Measurements from ENCODE around the gene SIKE1. TPM values are rescaled to one million over a fixed set of nuclear protein-coding genes. Genes with fewer than 3 reads are reported as not detected.
A peak's percentile ranks its signal among the peaks of the same experiment; 100 is the strongest.

The SIKE1 gene
- total and polyA plus RNA-seq, 7 experiments from 2014 or later, result 32.7 to 69.4 (median 50.7) TPM

DNA sequence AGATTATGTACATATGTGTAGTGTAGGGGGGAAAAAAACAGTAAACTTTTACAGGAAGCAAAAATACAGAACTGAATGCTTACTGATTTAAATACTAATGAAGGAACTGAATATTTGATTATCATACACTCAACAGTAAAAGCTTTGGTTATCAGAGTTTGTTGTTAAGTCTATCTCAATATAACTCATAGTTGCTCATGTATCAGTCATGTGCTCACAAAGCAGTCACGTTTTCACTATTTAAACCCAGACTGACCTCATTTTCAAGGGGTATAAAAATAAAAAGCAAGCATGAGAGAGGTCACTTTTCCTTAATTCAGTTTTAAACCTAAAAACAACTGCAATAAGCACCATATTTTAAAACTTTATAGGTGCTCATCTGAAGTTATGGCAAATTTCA is 57.0 kb downstream of the SIKE1 start:
- H3K27me3 Mint-ChIP-seq, result no peaks in the 10 kb centered on the region
- no peaks in the 10 kb centered on the region for H3K27me3 ChIP-seq (ENCODE audit: control insufficient read depth in 2 of 2, insufficient read depth in 2 of 2, low read length in 2 of 2)
- no peak overlapping the region for H3K4me3 Mint-ChIP-seq
- ChIA-PET CTCF (interaction anchor here (0.6 kb wide), 1 partner anchor 11 kb away, joined by 3 read pairs; no protein-coding TSS in a partner anchor), POLR2A (interaction anchor here (1.2 kb wide), 1 partner anchor 57 kb away, joined by 3 read pairs; the partner anchor contains the start of gene SIKE1)
- H3K9me3 Mint-ChIP-seq, result peaks cover 0 to 2% (median 0%) of the 10 kb centered on the region in 11 donors
- peak overlapping the region in 2 of 9 donors; percentile 19 to 63 for H3K27ac Mint-ChIP-seq
- no peak overlapping the region for H3K27ac ChIP-seq (ENCODE audit: low read depth, low read length)
- H3K9me3 ChIP-seq (ENCODE audit: control insufficient read depth in 2 of 3, low read length in 3 of 3), result no peaks in the 10 kb centered on the region
- peaks cover 25 to 83% (median 50%) of the 10 kb centered on the region in 5 donors for H3K36me3 Mint-ChIP-seq
- ATAC-seq, result no peak
- H3K4me1 Mint-ChIP-seq, result peaks cover 0 to 8% (median 0%) of the 10 kb centered on the region in 7 donors
- peaks cover 30 to 99% (median 69%) of the 10 kb centered on the region in 3 experiments for H3K36me3 ChIP-seq (ENCODE audit: control insufficient read depth in 2 of 3, insufficient read depth in 3 of 3, low read length in 3 of 3)
- H3K4me1 ChIP-seq (ENCODE audit: control insufficient read depth in 2 of 2, insufficient read depth in 2 of 2, low read length in 2 of 2), result no peaks in the 10 kb centered on the region
- intact Hi-C loops (cut with micrococcal nuclease), result no loop called here
- DNase-seq, result no peak
- H3K4me3 ChIP-seq (ENCODE audit: low read length), result no peak overlapping the region

DNA sequence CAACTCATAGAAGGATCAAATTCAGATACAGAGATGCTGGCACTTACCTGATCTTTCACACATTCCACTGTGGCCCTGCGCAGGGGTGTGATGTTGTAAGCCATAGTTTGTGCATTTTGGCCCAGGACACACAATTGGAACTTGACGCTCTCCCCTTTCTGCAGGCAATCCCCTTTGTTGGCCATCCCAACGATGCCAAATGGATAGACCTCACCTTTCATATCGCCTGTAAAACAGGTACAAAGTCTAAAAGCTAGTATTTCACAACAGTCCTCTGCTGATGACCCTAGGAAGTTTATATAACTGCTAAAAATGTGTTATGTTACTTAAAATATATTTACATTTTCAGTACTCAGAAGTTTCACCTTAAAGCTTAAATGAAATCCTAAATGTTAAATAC is 60.0 kb downstream of the SIKE1 start:
- DNase-seq (no peak), ATAC-seq (no peak)
- H3K36me3 Mint-ChIP-seq, result peaks cover 23 to 62% (median 38%) of the 10 kb centered on the region in 5 donors
- peak overlapping the region in 4 of 9 donors; percentile 8 to 65 (median 33) for H3K27ac Mint-ChIP-seq
- Histone ChIP-seq H3K4me3 (ENCODE audit: low read length) (no peak overlapping the region), H3K27me3 (ENCODE audit: control insufficient read depth in 2 of 2, insufficient read depth in 2 of 2, low read length in 2 of 2) (no peaks in the 10 kb centered on the region), H3K9me3 (ENCODE audit: control insufficient read depth in 2 of 3, low read length in 3 of 3) (no peaks in the 10 kb centered on the region), H3K27ac (ENCODE audit: low read depth, low read length) (no peak overlapping the region), H3K4me1 (ENCODE audit: control insufficient read depth in 2 of 2, insufficient read depth in 2 of 2, low read length in 2 of 2) (peaks cover 11% of the 10 kb centered on the region in 2 donors), H3K36me3 (ENCODE audit: control insufficient read depth in 2 of 3, insufficient read depth in 3 of 3, low read length in 3 of 3) (peaks cover 36 to 78% (median 56%) of the 10 kb centered on the region in 3 experiments)
- ChIA-PET CTCF (no interaction called here), POLR2A (interaction anchor here (0.6 to 1.4 kb wide), 2 partner anchors 37 to 1328 kb away, joined by 3 to 4 read pairs; partner anchors contain the start of gene CSDE1)
- H3K4me1 Mint-ChIP-seq, result peaks cover 10 to 21% (median 15%) of the 10 kb centered on the region in 7 donors
- peaks cover 0 to 5% (median 0%) of the 10 kb centered on the region in 11 donors for H3K9me3 Mint-ChIP-seq
- no peak overlapping the region for H3K4me3 Mint-ChIP-seq
- intact Hi-C loops (cut with micrococcal nuclease), result no loop called here
- H3K27me3 Mint-ChIP-seq, result no peaks in the 10 kb centered on the region

Other genes with a start within 250 kb of the SIKE1 start
- gene BCAS2, start 199.1 kb downstream of the SIKE1 start, total RNA-seq, result 10 to 100 TPM; 32.3 to 87.1 (median 46.0) TPM
- 100 to 1,000 TPM in 1 of 2 donors, 10 to 100 TPM in 1; 99.6 to 111 TPM for gene BCAS2, start 199.1 kb downstream of the SIKE1 start, polyA plus RNA-seq
- gene DENND2C, start 110.6 kb downstream of the SIKE1 start, total RNA-seq, result 1 to 10 TPM in 3 of 5 experiments, under 1 TPM in 2; 0.27 to 1.6 (median 1.0) TPM
- under 1 TPM; 0.28 to 0.89 TPM for gene DENND2C, start 110.6 kb downstream of the SIKE1 start, polyA plus RNA-seq
- gene AMPD1, start 85.1 kb downstream of the SIKE1 start, total RNA-seq, result not detected
- gene AMPD1, start 85.1 kb downstream of the SIKE1 start, polyA plus RNA-seq, result not detected
- gene NRAS, start 63.9 kb downstream of the SIKE1 start, total RNA-seq, result 10 to 100 TPM; 22.3 to 56.0 (median 25.0) TPM
- gene NRAS, start 63.9 kb downstream of the SIKE1 start, polyA plus RNA-seq, result 10 to 100 TPM; 15.7 to 23.4 TPM
- 100 to 1,000 TPM; 378 to 638 (median 561) TPM for gene CSDE1, start 22.7 kb downstream of the SIKE1 start, total RNA-seq
- gene CSDE1, start 22.7 kb downstream of the SIKE1 start, polyA plus RNA-seq, result 100 to 1,000 TPM; 354 to 409 TPM
- not detected for gene SYCP1, start 74.2 kb upstream of the SIKE1 start, total RNA-seq
- gene SYCP1, start 74.2 kb upstream of the SIKE1 start, polyA plus RNA-seq, result not detected
- not detected for gene TSHB, start 249.1 kb upstream of the SIKE1 start, total RNA-seq
- gene TSHB, start 249.1 kb upstream of the SIKE1 start, polyA plus RNA-seq, result not detected